GM06990 (cell line): ENCODE data around the gene NIPSNAP2.

Source experiments
- DNase-seq: peaks from one replicate; pipeline ENCODE4 v3.0.0-alpha.2; 2011; ENCODE audit not compliant: insufficient read length; ENCODE audit errors: extremely low read depth
- H3K27me3 ChIP-seq: replicated peaks from 2 replicates; pipeline ENCODE4 v1.6.0; 2011; ENCODE audit warnings: low read length; ENCODE audit not compliant: control insufficient read depth, insufficient read depth
- H3K36me3 ChIP-seq: 2 replicates; pipeline ENCODE4 v1.5.1; 2011; ENCODE audit warnings: low read length; ENCODE audit not compliant: control insufficient read depth, insufficient read depth
- H3K4me3 ChIP-seq: replicated peaks from 2 replicates; pipeline ENCODE4 v1.5.1; 2011; ENCODE audit warnings: low read depth, mild to moderate bottlenecking, control low read depth, low read length
- CTCF ChIP-seq: IDR thresholded peaks from 2 replicates; pipeline ENCODE4 v1.5.1; 2011; ENCODE audit warnings: low read length, control low read depth, mild to moderate bottlenecking, inconsistent platforms; ENCODE audit not compliant: insufficient read depth, poor library complexity, severe bottlenecking

The NIPSNAP2 gene

GRCh38 chr7:55983537-55983936 is 19.2 kb downstream of the NIPSNAP2 start:
- no peak for DNase-seq
- Histone ChIP-seq H3K36me3 (peaks cover 4% of the 10 kb centered on the region), H3K27me3 (no peaks in the 10 kb centered on the region), H3K4me3 (no peak overlapping the region)
- no peak for TF ChIP-seq CTCF

- Histone ChIP-seq H3K4me3 (no peak overlapping the region), H3K36me3 (peaks cover 7% of the 10 kb centered on the region), H3K27me3 (no peaks in the 10 kb centered on the region)
- no peak for DNase-seq
- TF ChIP-seq CTCF = no peak
These were observed 28.0 kb downstream of the NIPSNAP2 start for GRCh38 chr7:55992346-55992745.

- no peak for TF ChIP-seq CTCF
- no peak for DNase-seq
- Histone ChIP-seq H3K27me3 (no peaks in the 10 kb centered on the region), H3K36me3 (peaks cover 7% of the 10 kb centered on the region), H3K4me3 (no peak overlapping the region)
These were observed 32.6 kb downstream of the NIPSNAP2 start for GRCh38 chr7:55996856-55997500.

- no peak for TF ChIP-seq CTCF
- Histone ChIP-seq H3K27me3 (no peaks in the 10 kb centered on the region), H3K4me3 (no peak overlapping the region), H3K36me3 (no peaks in the 10 kb centered on the region)
- DNase-seq = no peak
These were observed 39.4 kb downstream of the NIPSNAP2 start for GRCh38 chr7:56003749-56004148.

- Histone ChIP-seq H3K36me3 (peaks cover 2% of the 10 kb centered on the region), H3K27me3 (no peaks in the 10 kb centered on the region), H3K4me3 (no peak overlapping the region)
- DNase-seq = no peak
- TF ChIP-seq CTCF = no peak
These were observed 42.8 kb downstream of the NIPSNAP2 start for GRCh38 chr7:56007167-56007652.

- TF ChIP-seq CTCF = no peak
- Histone ChIP-seq H3K36me3 (peaks cover 2% of the 10 kb centered on the region), H3K4me3 (no peak overlapping the region), H3K27me3 (no peaks in the 10 kb centered on the region)
- DNase-seq = no peak
These were observed 43.5 kb downstream of the NIPSNAP2 start for GRCh38 chr7:56007891-56008290.
